HCT116 (cell line): ENCODE results near the gene PSMA3. TPM values are rescaled to one million over a fixed set of nuclear protein-coding genes. Genes with fewer than 3 reads are reported as not detected.

ENCODE experiments used
- ATAC-seq: fragments of 200-7000 bp; cut with Tn5 transposase; 2 replicates; pipeline ENCODE4 v1.9.1; 2020; ENCODE audit warnings: mild to moderate bottlenecking, moderate library complexity
- BruUV-seq: library from RNA; stranded (reverse); fragments of 400-500 nt; replicated peaks from 2 replicates; lab custom pipeline; 2021; lab: Mats Ljungman, UMichigan
- CTCF ChIA-PET: fragments of 300-600 bp; sonication (Branson Sonifier 250); formaldehyde crosslinking; loops from one replicate; lab custom pipeline; 2021; ENCODE audit warnings: antibody characterized with exemption; lab: Charles Lee
- POLR2A ChIA-PET: fragments of 300-600, 350-600 bp; sonication (Branson Sonifier 250); formaldehyde crosslinking; loops from one replicate; lab custom pipeline; 2021; ENCODE audit warnings: antibody characterized with exemption; lab: Charles Lee
- RAD21 ChIA-PET, 2 experiments: fragments of 300-600 bp; sonication (Branson Sonifier 250); formaldehyde crosslinking; loops; one replicate each; lab custom pipeline; 2023; ENCODE audit warnings: low total read pairs in 2 of 2; ENCODE audit not compliant: uncharacterized antibody in 2 of 2, unreplicated experiment in 2 of 2, low non-redundant PET in 1 of 2; lab: Charles Lee
- DNase-seq: peaks from one replicate; pipeline ENCODE4 v3.0.0-alpha.2; 2010; ENCODE audit warnings: low read depth, low spot score
- H2AFZ ChIP-seq: fragments of 200-600 bp; shearing (Covaris generic), sonication (generic); 2 replicates; pipeline ENCODE4 v1.6.1; 2017; ENCODE audit warnings: low read depth, mixed run types, mixed read lengths, antibody characterized with exemption, low read length; ENCODE audit not compliant: poor library complexity, severe bottlenecking
- H3K27ac ChIP-seq: 2 replicates; pipeline ENCODE4 v1.5.1; 2012; ENCODE audit warnings: low read depth, low read length
- H3K27me3 ChIP-seq: fragments of 200-600 bp; sonication (generic); 2 replicates; pipeline ENCODE4 v1.6.1; 2016; ENCODE audit warnings: mixed run types, low read length, mixed read lengths; ENCODE audit not compliant: insufficient read depth
- H3K36me3 ChIP-seq, 2 experiments: fragments of 200-500 bp in 1 of 2; fragments of 200-600 bp in 1 of 2; sonication (Bioruptor generic) in 1 of 2; sonication (generic) in 1 of 2; 2 replicates each; pipeline versions ENCODE4 v1.5.1 to v1.6.1; 2014 to 2016; ENCODE audit warnings: low read length in 2 of 2, inconsistent platforms in 1 of 2, mixed read lengths in 1 of 2, mixed run types in 1 of 2; ENCODE audit not compliant: insufficient read depth in 2 of 2, control insufficient read depth in 1 of 2
- H3K4me1 ChIP-seq, 2 experiments: fragments of 200-600 bp in 1 of 2; sonication (generic) in 1 of 2; 2 replicates each; pipeline versions ENCODE4 v1.5.1 to v1.6.1; 2012 to 2017; ENCODE audit warnings: low read length in 2 of 2, inconsistent platforms in 1 of 2, mild to moderate bottlenecking in 1 of 2, mixed read lengths in 1 of 2, mixed run types in 1 of 2, moderate library complexity in 1 of 2; ENCODE audit not compliant: insufficient read depth in 2 of 2, control insufficient read depth in 1 of 2
- H3K4me2 ChIP-seq: fragments of 200-600 bp; sonication (generic); 2 replicates; pipeline ENCODE4 v1.6.1; 2017; ENCODE audit warnings: mixed run types, low read length, mixed read lengths
- H3K4me3 ChIP-seq, 2 experiments: fragments of 200-600 bp in 1 of 2; sonication (generic) in 1 of 2; replicated peaks in 1 of 2; 2 replicates each; pipeline ENCODE4 v1.5.1; 2011 to 2016; ENCODE audit warnings: low read length in 2 of 2, control low read depth in 1 of 2, low read depth in 1 of 2, mild to moderate bottlenecking in 1 of 2, mixed read lengths in 1 of 2, mixed run types in 1 of 2
- H3K79me2 ChIP-seq: fragments of 200-600 bp; sonication (generic); 2 replicates; pipeline ENCODE4 v1.6.1; 2017; ENCODE audit warnings: mild to moderate bottlenecking, mixed run types, low read length, moderate library complexity, mixed read lengths; ENCODE audit not compliant: insufficient read depth
- H3K9ac ChIP-seq: fragments of 200-600 bp; sonication (generic); 2 replicates; pipeline ENCODE4 v1.6.1; 2016; ENCODE audit warnings: low read length, mixed read lengths
- H3K9me2 ChIP-seq: fragments of 200-600 bp; sonication (generic), shearing (Covaris generic); 2 replicates; pipeline ENCODE4 v1.6.1; 2017; ENCODE audit warnings: mixed run types, mild to moderate bottlenecking, moderate library complexity; ENCODE audit not compliant: insufficient read depth
- H3K9me3 ChIP-seq, 2 experiments: fragments of 200-500 bp in 1 of 2; fragments of 200-600 bp in 1 of 2; sonication (Bioruptor generic) in 1 of 2; sonication (generic) in 1 of 2; 2 replicates each; pipeline ENCODE4 v1.6.1; 2014 to 2017; ENCODE audit warnings: low read length in 2 of 2, mixed read lengths in 2 of 2, inconsistent platforms in 1 of 2, low read depth in 1 of 2, mild to moderate bottlenecking in 1 of 2, mixed run types in 1 of 2, moderate library complexity in 1 of 2; ENCODE audit not compliant: control insufficient read depth in 1 of 2, insufficient read depth in 1 of 2
- H4K20me1 ChIP-seq: fragments of 200-600 bp; sonication (generic), shearing (Covaris generic); 2 replicates; pipeline ENCODE4 v1.6.1; 2017; ENCODE audit warnings: mixed run types, mild to moderate bottlenecking, moderate library complexity; ENCODE audit not compliant: insufficient read depth
- EZH2 ChIP-seq: fragments of 200-600 bp; sonication (generic); IDR thresholded peaks from 2 replicates; pipeline ENCODE4 v1.6.1; 2017; ENCODE audit warnings: antibody characterized with exemption, mixed run types
- FOSL1 ChIP-seq: IDR thresholded peaks from 2 replicates; pipeline ENCODE4 v1.6.1; 2012; ENCODE audit warnings: low read depth
- JUND ChIP-seq: IDR thresholded peaks from 2 replicates; pipeline ENCODE4 v1.6.1; 2012
- POLR2AphosphoS5 ChIP-seq: IDR thresholded peaks from 2 replicates; pipeline ENCODE4 v1.6.1; 2011; ENCODE audit warnings: mild to moderate bottlenecking, low read depth, low read length, moderate library complexity
- RAD21 ChIP-seq: IDR thresholded peaks from 2 replicates; pipeline ENCODE4 v1.6.1; 2012; ENCODE audit warnings: low read depth, mild to moderate bottlenecking
- SIN3A ChIP-seq: IDR thresholded peaks from 2 replicates; pipeline ENCODE4 v1.6.1; 2012; ENCODE audit warnings: low read depth
- TCF7L2 ChIP-seq: IDR thresholded peaks from 2 replicates; pipeline ENCODE4 v1.7.0; 2011; ENCODE audit warnings: borderline replicate concordance, inconsistent platforms; ENCODE audit not compliant: insufficient read depth, insufficient read length; ENCODE audit errors: extremely low read depth
- ZNF274 ChIP-seq: fragments of 200-500 bp; sonication (Bioruptor generic); IDR thresholded peaks from 2 replicates; pipeline ENCODE4 v1.6.1; 2014; ENCODE audit warnings: mild to moderate bottlenecking, low read depth, low read length, inconsistent platforms
- intact Hi-C: fragments of 100-400 bp; cut with micrococcal nuclease; formaldehyde crosslinking; loops from 2 replicates; pipeline ENCODE4 v1.10.0; 2022
- total RNA-seq: library from RNA; stranded (reverse); gene quantifications from one replicate; pipeline ENCODE4 v1.2.1, GENCODE V29; 2021; ENCODE audit not compliant: unreplicated experiment
- TF ChIP-seq, protein P1 (sequence below): IDR thresholded peaks from 2 replicates; pipeline ENCODE4 v1.6.1; 2011; ENCODE audit warnings: mild to moderate bottlenecking, low read length, moderate library complexity; ENCODE audit not compliant: insufficient replicate concordance; ENCODE audit errors: extremely low read depth

Gene PSMA3
- total RNA-seq, 1 experiment from 2014 or later = 267 TPM

DNA sequence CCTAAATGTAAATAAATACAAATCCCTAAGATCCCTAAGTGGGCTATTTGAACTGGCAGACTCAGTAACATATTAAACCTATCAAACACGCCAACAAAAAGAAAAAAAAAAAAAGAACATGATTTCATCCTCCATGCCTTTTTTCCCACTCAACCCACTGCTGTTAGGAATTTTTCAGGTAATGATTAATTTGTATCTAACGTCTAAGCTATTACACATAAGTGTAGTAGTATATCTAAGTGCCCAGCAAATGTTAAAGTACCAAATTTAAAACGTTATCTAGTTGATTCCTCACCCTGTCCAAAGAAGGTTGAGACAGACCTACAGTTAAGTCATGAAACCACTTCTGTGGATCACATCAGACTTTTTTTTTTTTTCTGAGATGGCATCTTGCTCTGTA is 37.3 kb downstream of the PSMA3 start:
- peaks cover 8% of the 10 kb centered on the region for H4K20me1 ChIP-seq
- no peak for DNase-seq
- BruUV-seq = no TSS peak
- ChIA-PET CTCF (no interaction called here), POLR2A (interaction anchor here (2.3 kb wide), 1 partner anchor 16 kb away, joined by 8 read pairs; the partner anchor contains the start of gene ARID4A), RAD21 (no interaction called here)
- H3K9me2 ChIP-seq = no peaks in the 10 kb centered on the region
- ATAC-seq = no peak
- no peaks in the 10 kb centered on the region for H3K4me1 ChIP-seq
- H3K4me2 ChIP-seq = no peak overlapping the region
- peaks cover 96% of the 10 kb centered on the region for H3K79me2 ChIP-seq
- H3K36me3 ChIP-seq = peaks cover 22 to 37% of the 10 kb centered on the region in 2 experiments
- intact Hi-C loops = no loop called here
- H3K9me3 ChIP-seq = no peaks in the 10 kb centered on the region
- H3K27ac ChIP-seq = no peak overlapping the region
- H3K27me3 ChIP-seq = no peaks in the 10 kb centered on the region
- TF ChIP-seq EZH2 = no peak
- TF ChIP-seq ZNF274 = no peak
- no peak overlapping the region for H3K4me3 ChIP-seq
- H2AFZ ChIP-seq = no peak overlapping the region
- H3K9ac ChIP-seq = no peak overlapping the region

DNA sequence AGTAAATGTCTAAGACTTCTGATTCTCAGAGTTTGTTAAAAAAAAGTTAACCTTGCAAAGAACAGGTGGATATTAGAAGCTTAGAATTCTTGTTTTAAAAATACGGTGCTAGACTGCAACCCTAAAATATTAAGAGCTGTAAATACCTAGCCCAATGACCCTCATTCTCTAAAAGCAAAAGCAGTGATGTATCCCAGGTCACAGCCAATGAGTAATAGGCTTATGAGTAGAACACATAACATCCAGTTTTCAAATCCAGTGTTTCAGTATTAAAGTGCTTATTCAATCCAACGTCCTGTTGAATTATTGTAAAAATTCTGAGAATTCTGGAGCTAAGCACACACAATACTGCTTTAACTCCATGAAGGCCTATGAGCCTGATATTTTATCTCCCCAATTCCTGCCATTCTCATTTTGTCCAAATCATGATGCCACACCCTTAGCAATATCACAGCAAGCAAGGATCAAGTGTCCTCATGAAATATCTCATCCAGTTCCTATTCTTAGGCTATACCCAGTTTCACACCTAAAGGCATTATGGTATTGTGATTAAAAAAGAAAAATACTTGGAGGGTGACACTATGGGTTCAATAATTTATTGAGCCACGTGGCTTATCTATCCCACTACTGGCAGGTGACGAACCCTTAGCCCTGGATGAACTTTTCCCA is 38.4 kb downstream of the PSMA3 start:
- Histone ChIP-seq H3K27me3 (no peaks in the 10 kb centered on the region), H3K9ac (no peak overlapping the region), H3K9me2 (no peaks in the 10 kb centered on the region), H4K20me1 (peaks cover 8% of the 10 kb centered on the region), H3K36me3 (peaks cover 22 to 43% of the 10 kb centered on the region in 2 experiments), H3K27ac (no peak overlapping the region), H3K79me2 (peaks cover 96% of the 10 kb centered on the region), H3K4me1 (no peaks in the 10 kb centered on the region), H3K9me3 (no peaks in the 10 kb centered on the region), H3K4me3 (no peak overlapping the region), H3K4me2 (no peak overlapping the region), H2AFZ (no peak overlapping the region)
- ChIA-PET CTCF (no interaction called here), RAD21 (no interaction called here), POLR2A (no interaction called here)
- TF ChIP-seq POLR2AphosphoS5 = no peak
- TF ChIP-seq, protein P1, sequence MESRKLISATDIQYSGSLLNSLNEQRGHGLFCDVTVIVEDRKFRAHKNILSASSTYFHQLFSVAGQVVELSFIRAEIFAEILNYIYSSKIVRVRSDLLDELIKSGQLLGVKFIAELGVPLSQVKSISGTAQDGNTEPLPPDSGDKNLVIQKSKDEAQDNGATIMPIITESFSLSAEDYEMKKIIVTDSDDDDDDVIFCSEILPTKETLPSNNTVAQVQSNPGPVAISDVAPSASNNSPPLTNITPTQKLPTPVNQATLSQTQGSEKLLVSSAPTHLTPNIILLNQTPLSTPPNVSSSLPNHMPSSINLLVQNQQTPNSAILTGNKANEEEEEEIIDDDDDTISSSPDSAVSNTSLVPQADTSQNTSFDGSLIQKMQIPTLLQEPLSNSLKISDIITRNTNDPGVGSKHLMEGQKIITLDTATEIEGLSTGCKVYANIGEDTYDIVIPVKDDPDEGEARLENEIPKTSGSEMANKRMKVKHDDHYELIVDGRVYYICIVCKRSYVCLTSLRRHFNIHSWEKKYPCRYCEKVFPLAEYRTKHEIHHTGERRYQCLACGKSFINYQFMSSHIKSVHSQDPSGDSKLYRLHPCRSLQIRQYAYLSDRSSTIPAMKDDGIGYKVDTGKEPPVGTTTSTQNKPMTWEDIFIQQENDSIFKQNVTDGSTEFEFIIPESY = no peak
- TF ChIP-seq RAD21 = no peak
- no peak for TF ChIP-seq EZH2
- no peak for TF ChIP-seq TCF7L2
- TF ChIP-seq SIN3A = no peak
- TF ChIP-seq FOSL1 = no peak
- no peak for TF ChIP-seq ZNF274
- TF ChIP-seq JUND = no peak
- no TSS peak for BruUV-seq
- ATAC-seq = no peak
- intact Hi-C loops = no loop called here
- DNase-seq = no peak
